HCT116 (cell line): Measurements from ENCODE around the gene AMHR2. TPM values are rescaled to one million over a fixed set of nuclear protein-coding genes. Genes with fewer than 3 reads are reported as not detected.

Source experiments
- ATAC-seq: fragments of 200-7000 bp; cut with Tn5 transposase; 2 replicates; pipeline ENCODE4 v1.9.1; 2020; ENCODE audit warnings: mild to moderate bottlenecking, moderate library complexity
- BruUV-seq: library from RNA; stranded (reverse); fragments of 400-500 nt; replicated peaks from 2 replicates; lab custom pipeline; 2021; lab: Mats Ljungman, UMichigan
- CTCF ChIA-PET: fragments of 300-600 bp; sonication (Branson Sonifier 250); formaldehyde crosslinking; loops from one replicate; lab custom pipeline; 2021; ENCODE audit warnings: antibody characterized with exemption; lab: Charles Lee
- POLR2A ChIA-PET: fragments of 300-600, 350-600 bp; sonication (Branson Sonifier 250); formaldehyde crosslinking; loops from one replicate; lab custom pipeline; 2021; ENCODE audit warnings: antibody characterized with exemption; lab: Charles Lee
- RAD21 ChIA-PET, 2 experiments: fragments of 300-600 bp; sonication (Branson Sonifier 250); formaldehyde crosslinking; loops; one replicate each; lab custom pipeline; 2023; ENCODE audit warnings: low total read pairs in 2 of 2; ENCODE audit not compliant: uncharacterized antibody in 2 of 2, unreplicated experiment in 2 of 2, low non-redundant PET in 1 of 2; lab: Charles Lee
- DNase-seq: peaks from one replicate; pipeline ENCODE4 v3.0.0-alpha.2; 2010; ENCODE audit warnings: low read depth, low spot score
- H2AFZ ChIP-seq: fragments of 200-600 bp; shearing (Covaris generic), sonication (generic); 2 replicates; pipeline ENCODE4 v1.6.1; 2017; ENCODE audit warnings: low read depth, mixed run types, mixed read lengths, antibody characterized with exemption, low read length; ENCODE audit not compliant: poor library complexity, severe bottlenecking
- H3K27ac ChIP-seq: 2 replicates; pipeline ENCODE4 v1.5.1; 2012; ENCODE audit warnings: low read depth, low read length
- H3K27me3 ChIP-seq: fragments of 200-600 bp; sonication (generic); 2 replicates; pipeline ENCODE4 v1.6.1; 2016; ENCODE audit warnings: mixed run types, low read length, mixed read lengths; ENCODE audit not compliant: insufficient read depth
- H3K36me3 ChIP-seq, 2 experiments: fragments of 200-500 bp in 1 of 2; fragments of 200-600 bp in 1 of 2; sonication (Bioruptor generic) in 1 of 2; sonication (generic) in 1 of 2; 2 replicates each; pipeline versions ENCODE4 v1.5.1 to v1.6.1; 2014 to 2016; ENCODE audit warnings: low read length in 2 of 2, inconsistent platforms in 1 of 2, mixed read lengths in 1 of 2, mixed run types in 1 of 2; ENCODE audit not compliant: insufficient read depth in 2 of 2, control insufficient read depth in 1 of 2
- H3K4me1 ChIP-seq, 2 experiments: fragments of 200-600 bp in 1 of 2; sonication (generic) in 1 of 2; 2 replicates each; pipeline versions ENCODE4 v1.5.1 to v1.6.1; 2012 to 2017; ENCODE audit warnings: low read length in 2 of 2, inconsistent platforms in 1 of 2, mild to moderate bottlenecking in 1 of 2, mixed read lengths in 1 of 2, mixed run types in 1 of 2, moderate library complexity in 1 of 2; ENCODE audit not compliant: insufficient read depth in 2 of 2, control insufficient read depth in 1 of 2
- H3K4me2 ChIP-seq: fragments of 200-600 bp; sonication (generic); 2 replicates; pipeline ENCODE4 v1.6.1; 2017; ENCODE audit warnings: mixed run types, low read length, mixed read lengths
- H3K4me3 ChIP-seq, 2 experiments: fragments of 200-600 bp in 1 of 2; sonication (generic) in 1 of 2; replicated peaks in 1 of 2; 2 replicates each; pipeline ENCODE4 v1.5.1; 2011 to 2016; ENCODE audit warnings: low read length in 2 of 2, control low read depth in 1 of 2, low read depth in 1 of 2, mild to moderate bottlenecking in 1 of 2, mixed read lengths in 1 of 2, mixed run types in 1 of 2
- H3K79me2 ChIP-seq: fragments of 200-600 bp; sonication (generic); 2 replicates; pipeline ENCODE4 v1.6.1; 2017; ENCODE audit warnings: mild to moderate bottlenecking, mixed run types, low read length, moderate library complexity, mixed read lengths; ENCODE audit not compliant: insufficient read depth
- H3K9ac ChIP-seq: fragments of 200-600 bp; sonication (generic); 2 replicates; pipeline ENCODE4 v1.6.1; 2016; ENCODE audit warnings: low read length, mixed read lengths
- H3K9me2 ChIP-seq: fragments of 200-600 bp; sonication (generic), shearing (Covaris generic); 2 replicates; pipeline ENCODE4 v1.6.1; 2017; ENCODE audit warnings: mixed run types, mild to moderate bottlenecking, moderate library complexity; ENCODE audit not compliant: insufficient read depth
- H3K9me3 ChIP-seq, 2 experiments: fragments of 200-500 bp in 1 of 2; fragments of 200-600 bp in 1 of 2; sonication (Bioruptor generic) in 1 of 2; sonication (generic) in 1 of 2; 2 replicates each; pipeline ENCODE4 v1.6.1; 2014 to 2017; ENCODE audit warnings: low read length in 2 of 2, mixed read lengths in 2 of 2, inconsistent platforms in 1 of 2, low read depth in 1 of 2, mild to moderate bottlenecking in 1 of 2, mixed run types in 1 of 2, moderate library complexity in 1 of 2; ENCODE audit not compliant: control insufficient read depth in 1 of 2, insufficient read depth in 1 of 2
- H4K20me1 ChIP-seq: fragments of 200-600 bp; sonication (generic), shearing (Covaris generic); 2 replicates; pipeline ENCODE4 v1.6.1; 2017; ENCODE audit warnings: mixed run types, mild to moderate bottlenecking, moderate library complexity; ENCODE audit not compliant: insufficient read depth
- CBX3 ChIP-seq: IDR thresholded peaks from 2 replicates; pipeline ENCODE4 v1.6.1; 2012; ENCODE audit warnings: low read depth
- CEBPB ChIP-seq: IDR thresholded peaks from 2 replicates; pipeline ENCODE4 v1.6.1; 2012; ENCODE audit warnings: low read depth
- CTCF ChIP-seq, 3 experiments: fragments of 200-600 bp in 1 of 3; sonication (generic) in 1 of 3; IDR thresholded peaks in 2 of 3; conservative IDR thresholded peaks in 1 of 3; 2 replicates each; pipeline ENCODE4 v1.5.1; 2012 to 2017; ENCODE audit warnings: low read depth in 2 of 3, low read length in 2 of 3, antibody characterized with exemption in 1 of 3, borderline replicate concordance in 1 of 3, control low read depth in 1 of 3, mild to moderate bottlenecking in 1 of 3, mixed read lengths in 1 of 3, mixed run types in 1 of 3, moderate library complexity in 1 of 3; ENCODE audit not compliant: insufficient read depth in 1 of 3
- EGR1 ChIP-seq: IDR thresholded peaks from 2 replicates; pipeline ENCODE4 v1.6.1; 2012; ENCODE audit warnings: low read depth
- ELF1 ChIP-seq: IDR thresholded peaks from 2 replicates; pipeline ENCODE4 v1.6.1; 2012; ENCODE audit warnings: low read depth, borderline replicate concordance
- EZH2 ChIP-seq: fragments of 200-600 bp; sonication (generic); IDR thresholded peaks from 2 replicates; pipeline ENCODE4 v1.6.1; 2017; ENCODE audit warnings: antibody characterized with exemption, mixed run types
- EZH2phosphoT487 ChIP-seq: fragments of 200-600 bp; IDR thresholded peaks from 2 replicates; pipeline ENCODE4 v1.6.1; 2018; ENCODE audit warnings: antibody characterized with exemption, borderline replicate concordance
- FOSL1 ChIP-seq: IDR thresholded peaks from 2 replicates; pipeline ENCODE4 v1.6.1; 2012; ENCODE audit warnings: low read depth
- MAX ChIP-seq: IDR thresholded peaks from 2 replicates; pipeline ENCODE4 v1.6.1; 2012
- POLR2A ChIP-seq: IDR thresholded peaks from 2 replicates; pipeline ENCODE4 v1.7.0; 2011; ENCODE audit warnings: borderline replicate concordance; ENCODE audit not compliant: insufficient read depth, insufficient read length; ENCODE audit errors: extremely low read depth
- POLR2AphosphoS5 ChIP-seq: IDR thresholded peaks from 2 replicates; pipeline ENCODE4 v1.6.1; 2011; ENCODE audit warnings: mild to moderate bottlenecking, low read depth, low read length, moderate library complexity
- RAD21 ChIP-seq: IDR thresholded peaks from 2 replicates; pipeline ENCODE4 v1.6.1; 2012; ENCODE audit warnings: low read depth, mild to moderate bottlenecking
- REST ChIP-seq: IDR thresholded peaks from 2 replicates; pipeline ENCODE4 v1.6.1; 2012; ENCODE audit warnings: low read depth
- SP1 ChIP-seq: IDR thresholded peaks from 2 replicates; pipeline ENCODE4 v1.6.1; 2012; ENCODE audit warnings: low read depth
- SRF ChIP-seq: IDR thresholded peaks from 2 replicates; pipeline ENCODE4 v1.6.1; 2012; ENCODE audit warnings: low read depth
- TCF7L2 ChIP-seq: IDR thresholded peaks from 2 replicates; pipeline ENCODE4 v1.7.0; 2011; ENCODE audit warnings: borderline replicate concordance, inconsistent platforms; ENCODE audit not compliant: insufficient read depth, insufficient read length; ENCODE audit errors: extremely low read depth
- YY1 ChIP-seq: IDR thresholded peaks from 2 replicates; pipeline ENCODE4 v1.6.1; 2011; ENCODE audit warnings: low read length, low read depth, moderate library complexity, mild to moderate bottlenecking; ENCODE audit not compliant: insufficient replicate concordance; ENCODE audit errors: extremely low read depth
- ZFX ChIP-seq: fragments of 450-650 bp; IDR thresholded peaks from 2 replicates; pipeline ENCODE4 v1.6.1; 2017
- ZNF274 ChIP-seq: fragments of 200-500 bp; sonication (Bioruptor generic); IDR thresholded peaks from 2 replicates; pipeline ENCODE4 v1.6.1; 2014; ENCODE audit warnings: mild to moderate bottlenecking, low read depth, low read length, inconsistent platforms
- intact Hi-C: fragments of 100-400 bp; cut with micrococcal nuclease; formaldehyde crosslinking; loops from 2 replicates; pipeline ENCODE4 v1.10.0; 2022
- total RNA-seq: library from RNA; stranded (reverse); gene quantifications from one replicate; pipeline ENCODE4 v1.2.1, GENCODE V29; 2021; ENCODE audit not compliant: unreplicated experiment
- TF ChIP-seq, protein P1 (sequence below): IDR thresholded peaks from 2 replicates; pipeline ENCODE4 v1.6.1; 2012

The AMHR2 gene
- total RNA-seq, 1 experiment from 2014 or later: not detected

DNA sequence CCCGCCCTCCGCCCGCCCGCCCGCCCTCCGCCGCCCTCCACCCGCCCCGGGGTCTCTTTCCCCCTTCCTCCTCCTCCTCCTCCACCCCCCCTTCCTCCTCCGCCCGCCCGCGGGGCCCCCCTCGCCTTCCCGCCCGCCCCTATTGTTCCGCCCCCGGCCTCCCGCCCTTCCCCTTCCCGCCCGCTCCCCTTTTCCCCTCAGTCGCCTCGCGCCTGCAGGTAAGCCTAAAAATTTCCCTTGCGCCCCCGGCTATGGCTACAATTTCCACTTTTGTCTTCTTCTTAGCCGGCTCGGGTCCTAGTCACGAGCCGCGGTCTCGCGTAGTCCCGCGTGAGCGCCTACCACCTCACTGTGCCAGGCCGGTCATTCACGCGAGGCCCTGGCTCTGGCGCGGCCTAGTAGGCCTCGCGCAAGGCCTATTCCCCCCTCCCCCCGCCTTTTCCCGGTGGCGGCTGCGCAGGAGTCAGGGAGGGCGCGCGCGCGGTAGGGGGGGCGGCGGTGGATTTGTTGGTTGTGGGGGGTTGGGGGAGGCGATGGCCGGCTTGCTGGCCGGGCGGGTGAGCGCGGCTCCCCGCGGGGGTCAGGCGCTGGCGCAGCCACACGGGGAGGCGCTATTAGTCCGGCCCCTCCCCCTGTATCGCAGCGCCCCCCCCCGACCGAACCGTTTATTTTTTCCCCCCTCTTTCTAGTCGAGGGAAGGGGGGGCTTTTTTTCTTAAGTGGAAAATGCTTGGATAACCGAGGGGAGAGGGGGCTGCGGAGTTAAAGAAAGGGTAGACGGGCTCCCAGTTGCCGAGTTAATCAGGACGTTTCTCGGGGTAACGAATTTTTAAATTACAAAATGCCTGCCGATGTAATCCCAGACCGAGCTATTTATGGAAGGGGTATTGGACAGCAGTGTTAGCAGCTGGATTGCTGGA lies 28.8 kb downstream of the AMHR2 start:
- H3K9me2 ChIP-seq: no peaks in the 10 kb centered on the region
- H3K4me1 ChIP-seq: peaks cover 0 to 14% of the 10 kb centered on the region in 2 experiments; a peak in 3 of 4 replicates
- H3K79me2 ChIP-seq: peaks cover 56% of the 10 kb centered on the region
- ChIA-PET RAD21 (interaction anchor here in 1 of 2 experiments (0.7 kb wide), 1 partner anchor 58 kb away, joined by 4 read pairs; no protein-coding TSS in a partner anchor), POLR2A (interaction anchor here (0.7 to 1.3 kb wide), 3 partner anchors 11 to 834 kb away, joined by 3 read pairs; no protein-coding TSS in a partner anchor), CTCF (no interaction called here)
- peak overlapping the region; percentile 98 for H3K9ac ChIP-seq
- peak overlapping the region; percentile 96 for H3K27ac ChIP-seq
- peak overlapping the region; percentile 75 for H3K4me2 ChIP-seq
- H2AFZ ChIP-seq: no peak overlapping the region
- no peaks in the 10 kb centered on the region for H3K27me3 ChIP-seq
- H3K4me3 ChIP-seq: peak overlapping the region; percentile 76 to 79
- ATAC-seq: peak; percentile 68
- peak; percentile 64 for DNase-seq
- no TSS peak for BruUV-seq
- H4K20me1 ChIP-seq: peaks cover 39% of the 10 kb centered on the region; the same call in 1 of the 2 replicates
- intact Hi-C loops: loop anchor here (5.0 kb wide), 1 partner anchor 70 kb away; the partner anchor contains the start of gene SP1
- H3K9me3 ChIP-seq: no peaks in the 10 kb centered on the region
- H3K36me3 ChIP-seq: peaks cover 36 to 47% of the 10 kb centered on the region in 2 experiments
- TF ChIP-seq RAD21 (0 out of 2 replicates have a peak, but pooled peaks have one; percentile 21), EZH2phosphoT487 (no peak), SP1 (no peak; the same call in 1 of the 2 replicates), EZH2 (no peak), ZNF274 (no peak), CEBPB (no peak), FOSL1 (no peak), YY1 (peak; percentile 47), EGR1 (0 out of 2 replicates have a peak, but pooled peaks have one; percentile 26), SRF (no peak), MAX (peak; percentile 13; the same call in 1 of the 2 replicates), TCF7L2 (peak; percentile 54), CTCF (IDR thresholded peaks at IDR 0.05 in 2 of 3, conservative IDR thresholded peaks at IDR 0.05 in 1 of 3; ENCODE audit: borderline replicate concordance in 1 of 3, insufficient read depth in 1 of 3, low read depth in 2 of 3, low read length in 2 of 3) (peak; percentile 30 to 63 (median 52); a peak in 5 of 6 replicates), CBX3 (no peak), ELF1 (no peak), REST (no peak), POLR2AphosphoS5 (0 out of 2 replicates have a peak, but pooled peaks have one; percentile 31), ZFX (peak; percentile 100), POLR2A (peak; percentile 5)
- TF ChIP-seq, protein P1, sequence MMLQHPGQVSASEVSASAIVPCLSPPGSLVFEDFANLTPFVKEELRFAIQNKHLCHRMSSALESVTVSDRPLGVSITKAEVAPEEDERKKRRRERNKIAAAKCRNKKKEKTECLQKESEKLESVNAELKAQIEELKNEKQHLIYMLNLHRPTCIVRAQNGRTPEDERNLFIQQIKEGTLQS: no peak
